Measurements from ENCODE around the gene SNX10. TPM values are rescaled to one million over a fixed set of nuclear protein-coding genes. Genes with fewer than 3 reads are reported as not detected.

Gene SNX10
- total and polyA plus RNA-seq, 11 donors: 0.36 to 22.1 (median 1.1) TPM

DNA sequence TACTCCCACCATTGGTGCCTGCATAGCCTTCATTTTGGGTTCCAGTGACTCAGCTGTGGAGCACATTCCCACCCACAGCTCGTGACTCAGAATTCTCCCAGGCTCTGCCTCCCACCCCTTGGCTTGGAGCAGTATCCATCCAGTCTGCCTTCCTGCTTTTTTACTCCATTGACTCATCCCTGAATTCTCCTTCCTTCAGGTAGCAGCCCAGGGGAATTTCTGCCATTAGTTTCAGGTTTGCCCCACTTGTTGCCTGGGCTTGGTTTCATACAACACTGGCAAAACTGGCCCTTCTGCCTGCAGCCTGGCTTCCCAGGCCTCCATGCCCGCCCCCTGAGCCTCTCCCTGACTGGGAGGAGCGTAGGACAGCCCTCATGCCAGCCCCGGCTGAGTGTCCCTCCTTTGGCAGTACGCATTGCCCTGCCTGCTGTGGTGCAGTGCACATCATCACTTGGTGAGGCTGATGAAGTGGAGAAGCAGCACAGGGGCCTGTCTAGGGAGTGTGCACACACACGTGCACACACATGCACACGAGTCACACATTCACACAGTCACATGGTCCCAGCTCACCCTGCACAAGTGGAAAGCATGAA is 55.0 kb downstream of the SNX10 start:
- TF ChIP-seq, protein P1, sequence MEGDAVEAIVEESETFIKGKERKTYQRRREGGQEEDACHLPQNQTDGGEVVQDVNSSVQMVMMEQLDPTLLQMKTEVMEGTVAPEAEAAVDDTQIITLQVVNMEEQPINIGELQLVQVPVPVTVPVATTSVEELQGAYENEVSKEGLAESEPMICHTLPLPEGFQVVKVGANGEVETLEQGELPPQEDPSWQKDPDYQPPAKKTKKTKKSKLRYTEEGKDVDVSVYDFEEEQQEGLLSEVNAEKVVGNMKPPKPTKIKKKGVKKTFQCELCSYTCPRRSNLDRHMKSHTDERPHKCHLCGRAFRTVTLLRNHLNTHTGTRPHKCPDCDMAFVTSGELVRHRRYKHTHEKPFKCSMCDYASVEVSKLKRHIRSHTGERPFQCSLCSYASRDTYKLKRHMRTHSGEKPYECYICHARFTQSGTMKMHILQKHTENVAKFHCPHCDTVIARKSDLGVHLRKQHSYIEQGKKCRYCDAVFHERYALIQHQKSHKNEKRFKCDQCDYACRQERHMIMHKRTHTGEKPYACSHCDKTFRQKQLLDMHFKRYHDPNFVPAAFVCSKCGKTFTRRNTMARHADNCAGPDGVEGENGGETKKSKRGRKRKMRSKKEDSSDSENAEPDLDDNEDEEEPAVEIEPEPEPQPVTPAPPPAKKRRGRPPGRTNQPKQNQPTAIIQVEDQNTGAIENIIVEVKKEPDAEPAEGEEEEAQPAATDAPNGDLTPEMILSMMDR (IDR thresholded peaks at IDR 0.05): no peak
- TF ChIP-seq POLR2A (IDR thresholded peaks at IDR 0.05): no peak
- Histone ChIP-seq H3K9me3 (no peaks in the 10 kb centered on the region), H3K27ac (no peak overlapping the region), H3K4me3 (no peak overlapping the region), H3K27me3 (peaks cover 0 to 5% (median 0%) of the 10 kb centered on the region in 9 donors), H3K4me1 (peaks cover 0 to 7% (median 0%) of the 10 kb centered on the region in 12 donors), H3K36me3 (peaks cover 0 to 9% (median 0%) of the 10 kb centered on the region in 9 donors)
- intact Hi-C loops (cut with DNase I): no loop called here
- 49 to 90% (median 69%) methylated on average over 6 to 7 of the region's 7 CpGs for whole genome bisulfite sequencing, 4 donors
- DNase-seq: no peak
- ATAC-seq: no peak

- intact Hi-C loops (cut with DNase I): no loop called here
- 78 to 86% (median 84%) methylated on average over 10 of the region's 10 CpGs for WGBS, 4 donors
- Histone ChIP-seq H3K4me1 (peaks cover 0 to 7% (median 0%) of the 10 kb centered on the region in 12 donors), H3K27me3 (peaks cover 0 to 8% (median 0%) of the 10 kb centered on the region in 9 donors), H3K27ac (no peak overlapping the region), H3K9me3 (no peaks in the 10 kb centered on the region), H3K36me3 (peaks cover 0 to 9% (median 0%) of the 10 kb centered on the region in 9 donors), H3K4me3 (no peak overlapping the region)
- ATAC-seq (no peak), DNase-seq (no peak)
- TF ChIP-seq, protein P1 (IDR thresholded peaks at IDR 0.05): no peak
- TF ChIP-seq POLR2A (IDR thresholded peaks at IDR 0.05): no peak
Observed at GRCh38 chr7:26348234-26348851, 56.7 kb downstream of the SNX10 start.

- TF ChIP-seq POLR2A (IDR thresholded peaks at IDR 0.05): no peak
- TF ChIP-seq, protein P1 (IDR thresholded peaks at IDR 0.05): no peak
- ATAC-seq (no peak), DNase-seq (no peak)
- intact Hi-C loops (cut with DNase I): no loop called here
- Histone ChIP-seq H3K4me1 (peaks cover 0 to 7% (median 0%) of the 10 kb centered on the region in 12 donors), H3K4me3 (no peak overlapping the region), H3K27ac (no peak overlapping the region), H3K27me3 (peaks cover 0 to 8% (median 0%) of the 10 kb centered on the region in 9 donors), H3K9me3 (no peaks in the 10 kb centered on the region), H3K36me3 (peaks cover 0 to 9% (median 0%) of the 10 kb centered on the region in 9 donors)
- 82 to 87% (median 86%) methylated on average over 6 of the region's 6 CpGs for WGBS, 4 donors
Observed at GRCh38 chr7:26349005-26349915, 57.6 kb downstream of the SNX10 start.

DNA sequence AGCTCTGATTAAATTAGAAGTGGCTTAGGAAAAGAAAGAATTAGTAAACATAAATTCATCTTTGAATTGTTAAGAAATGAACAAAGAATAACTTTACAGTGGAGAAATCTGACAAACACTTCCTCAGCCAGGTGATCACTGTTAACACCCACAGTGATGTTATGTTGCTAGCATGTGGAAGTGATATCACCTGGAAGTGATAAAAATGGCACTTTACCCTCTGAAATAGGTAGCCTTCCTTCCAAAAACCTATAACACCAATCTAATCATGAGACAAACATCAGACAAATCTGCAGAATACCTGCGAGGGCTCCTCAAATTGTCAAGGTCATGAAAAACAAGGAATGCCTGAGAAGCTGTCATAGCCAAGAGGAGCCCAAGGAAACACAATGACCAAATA is 59.5 kb downstream of the SNX10 start:
- H3K36me3 ChIP-seq: no peaks in the 10 kb centered on the region
- intact Hi-C loops (cut with DNase I): no loop called here
- H3K27me3 ChIP-seq: peaks cover 0 to 8% (median 0%) of the 10 kb centered on the region in 9 donors
- TF ChIP-seq, protein P1 (IDR thresholded peaks at IDR 0.05): no peak
- TF ChIP-seq POLR2A (IDR thresholded peaks at IDR 0.05): no peak
- DNase-seq (no peak), ATAC-seq (no peak)
- H3K4me1 ChIP-seq: peaks cover 0 to 7% (median 0%) of the 10 kb centered on the region in 12 donors
- WGBS, 4 donors: 78 to 86% (median 80%) methylated on average over 1 of the region's 1 CpG
- H3K27ac ChIP-seq: no peak overlapping the region
- no peaks in the 10 kb centered on the region for H3K9me3 ChIP-seq
- H3K4me3 ChIP-seq: no peak overlapping the region
